Measurements from ENCODE around the gene DDX27.

Gene DDX27

GRCh38 chr20:49281913-49282467, 62.8 kb downstream of the DDX27 start:
- Histone ChIP-seq H3K4me1 (ENCODE audit: control insufficient read depth in 1 of 2, insufficient read depth in 1 of 2, low read depth in 1 of 2, low read length in 1 of 2) (peaks cover 63 to 78% of the 10 kb centered on the region in 2 experiments), H3K36me3 (peaks cover 81% of the 10 kb centered on the region), H3K27me3 (no peaks in the 10 kb centered on the region), H3K4me3 (ENCODE audit: low read depth in 1 of 2, low read length in 1 of 2) (peak overlapping the region; percentile 98 to 99), H3K27ac (peak overlapping the region; percentile 97), H3K9me3 (peaks cover 2% of the 10 kb centered on the region)
- no peak for TF ChIP-seq CTCF (IDR thresholded peaks at IDR 0.05)

- Histone ChIP-seq H3K4me1 (ENCODE audit: control insufficient read depth in 1 of 2, insufficient read depth in 1 of 2, low read depth in 1 of 2, low read length in 1 of 2) (peaks cover 68 to 83% of the 10 kb centered on the region in 2 experiments), H3K4me3 (ENCODE audit: low read depth in 1 of 2, low read length in 1 of 2) (peak overlapping the region; percentile 98 to 99), H3K27me3 (no peaks in the 10 kb centered on the region), H3K27ac (peak overlapping the region; percentile 97), H3K9me3 (peaks cover 2% of the 10 kb centered on the region), H3K36me3 (peaks cover 88% of the 10 kb centered on the region)
- no peak for TF ChIP-seq CTCF (IDR thresholded peaks at IDR 0.05)
Measured at GRCh38 chr20:49282584-49283171, 63.5 kb downstream of the DDX27 start.

- TF ChIP-seq CTCF (IDR thresholded peaks at IDR 0.05): no peak
- H3K4me3 ChIP-seq (ENCODE audit: low read depth in 1 of 2, low read length in 1 of 2): peak overlapping the region; percentile 6 to 98
- peaks cover 74 to 89% of the 10 kb centered on the region in 2 experiments for H3K4me1 ChIP-seq (ENCODE audit: control insufficient read depth in 1 of 2, insufficient read depth in 1 of 2, low read depth in 1 of 2, low read length in 1 of 2)
- no peaks in the 10 kb centered on the region for H3K27me3 ChIP-seq
- peaks cover 2% of the 10 kb centered on the region for H3K9me3 ChIP-seq
- H3K36me3 ChIP-seq: peaks cover 94% of the 10 kb centered on the region
- peak overlapping the region; percentile 97 for H3K27ac ChIP-seq
Measured at GRCh38 chr20:49283176-49283702, 64.0 kb downstream of the DDX27 start.

- no peak for TF ChIP-seq CTCF (IDR thresholded peaks at IDR 0.05)
- Histone ChIP-seq H3K27me3 (no peaks in the 10 kb centered on the region), H3K27ac (peak overlapping the region; percentile 97), H3K9me3 (peaks cover 2% of the 10 kb centered on the region), H3K4me3 (ENCODE audit: low read depth in 1 of 2, low read length in 1 of 2) (peak overlapping the region in 1 of 2 experiments; percentile 98), H3K36me3 (peaks cover 100% of the 10 kb centered on the region), H3K4me1 (ENCODE audit: control insufficient read depth in 1 of 2, insufficient read depth in 1 of 2, low read depth in 1 of 2, low read length in 1 of 2) (peaks cover 81 to 92% of the 10 kb centered on the region in 2 experiments)
Measured at GRCh38 chr20:49283703-49284625, 64.7 kb downstream of the DDX27 start.

GRCh38 chr20:49284818-49285217, 65.6 kb downstream of the DDX27 start:
- TF ChIP-seq CTCF (IDR thresholded peaks at IDR 0.05): no peak
- peaks cover 100% of the 10 kb centered on the region for H3K36me3 ChIP-seq
- no peaks in the 10 kb centered on the region for H3K27me3 ChIP-seq
- peak overlapping the region in 1 of 2 experiments; percentile 18 for H3K4me3 ChIP-seq (ENCODE audit: low read depth in 1 of 2, low read length in 1 of 2)
- H3K9me3 ChIP-seq: peaks cover 2% of the 10 kb centered on the region
- peaks cover 81 to 85% of the 10 kb centered on the region in 2 experiments for H3K4me1 ChIP-seq (ENCODE audit: control insufficient read depth in 1 of 2, insufficient read depth in 1 of 2, low read depth in 1 of 2, low read length in 1 of 2)
- peak overlapping the region; percentile 94 for H3K27ac ChIP-seq
